HG02981 (cell line): ENCODE results near the gene TIAM2.
"Not testable (repeated sequence)": the region's sequence is repeated elsewhere in the genome, so short reads cannot be mapped to it uniquely, and the experiment has no call there.

Source experiments
- ATAC-seq: cut with Tn5 transposase; IDR thresholded peaks from one replicate; pipeline ENCODE4 v1.9.1; 2021; ENCODE audit warnings: mild to moderate bottlenecking, moderate library complexity; ENCODE audit not compliant: unreplicated experiment

Gene TIAM2

GRCh38 chr6:154995254-154996015, at the start of gene TIAM2:
Gene TIAM2, plus strand, starts transcription at chr6:154995315. Its CDS starts 133,909 bp downstream, at chr6:155129224.
- no peak for ATAC-seq

- no peak for ATAC-seq
Measured at GRCh38 chr6:154950979-154951344, 44.2 kb upstream of the TIAM2 start.

GRCh38 chr6:154951345-154952200, 43.5 kb upstream of the TIAM2 start:
- ATAC-seq, result peak; percentile 83

GRCh38 chr6:154953644-154954043, 41.5 kb upstream of the TIAM2 start:
- ATAC-seq, result no peak

- ATAC-seq, result no peak
Measured at GRCh38 chr6:154954347-154954746, 40.8 kb upstream of the TIAM2 start.

GRCh38 chr6:154956771-154957522, 38.2 kb upstream of the TIAM2 start:
- no peak for ATAC-seq

- ATAC-seq, result no peak
Measured at GRCh38 chr6:154958469-154958868, 36.6 kb upstream of the TIAM2 start.

- no peak for ATAC-seq
Measured at GRCh38 chr6:154960299-154960843, 34.7 kb upstream of the TIAM2 start.

- no peak for ATAC-seq
Measured at GRCh38 chr6:154960854-154961530, 34.1 kb upstream of the TIAM2 start.

- no peak for ATAC-seq
Measured at GRCh38 chr6:154962753-154963152, 32.4 kb upstream of the TIAM2 start.

- not testable (repeated sequence) for ATAC-seq
Measured at GRCh38 chr6:154966065-154966770, 28.9 kb upstream of the TIAM2 start.

GRCh38 chr6:154969796-154970195, 25.3 kb upstream of the TIAM2 start:
- no peak for ATAC-seq

- ATAC-seq, result no peak
Measured at GRCh38 chr6:154974485-154975149, 20.5 kb upstream of the TIAM2 start.

- no peak for ATAC-seq
Measured at GRCh38 chr6:154977588-154977987, 17.5 kb upstream of the TIAM2 start.

- no peak for ATAC-seq
Measured at GRCh38 chr6:154980273-154981078, 14.6 kb upstream of the TIAM2 start.

- peak; percentile 75 for ATAC-seq
Measured at GRCh38 chr6:154981079-154981870, 13.8 kb upstream of the TIAM2 start.

- no peak for ATAC-seq
Measured at GRCh38 chr6:154984146-154984545, 11.0 kb upstream of the TIAM2 start.

- no peak for ATAC-seq
Measured at GRCh38 chr6:154986787-154987235, 8.3 kb upstream of the TIAM2 start.
